ENCODE results near the gene KCNAB3. TPM values are rescaled to one million over a fixed set of nuclear protein-coding genes. Genes with fewer than 3 reads are reported as not detected.

Gene KCNAB3
- total and polyA plus RNA-seq, 9 of the 15 experiments (the other 6 are each of a cell fraction or from before 2014, with no cell fraction given), result 0.03 to 2.5 (median 1.1) TPM

DNA sequence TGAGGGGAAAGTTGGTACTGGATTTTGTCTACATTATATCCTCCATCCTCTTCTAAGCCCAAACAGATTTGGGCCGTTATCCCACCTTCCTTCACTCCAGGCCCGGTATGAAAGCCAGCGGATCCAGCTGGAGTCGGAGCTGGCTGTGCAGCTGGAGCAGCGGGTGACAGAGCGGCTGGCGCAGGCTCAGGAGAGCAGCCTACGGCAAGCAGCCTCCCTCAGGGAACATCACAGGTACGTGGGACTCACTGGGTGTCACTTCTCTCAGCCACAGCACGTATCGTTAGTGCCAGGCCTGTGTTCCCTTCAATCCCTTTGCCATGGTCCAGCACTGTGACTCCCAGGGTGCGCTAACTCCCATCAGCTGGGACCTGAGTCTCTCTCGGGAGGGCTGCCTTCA is 13.6 kb upstream of the KCNAB3 start:
- no peak overlapping the region for H3K4me2 ChIP-seq (ENCODE audit: insufficient read depth, low read length)
- no peak for DNase-seq (ENCODE audit: extremely low read depth in 1 of 4, low spot score in 3 of 4)

DNA sequence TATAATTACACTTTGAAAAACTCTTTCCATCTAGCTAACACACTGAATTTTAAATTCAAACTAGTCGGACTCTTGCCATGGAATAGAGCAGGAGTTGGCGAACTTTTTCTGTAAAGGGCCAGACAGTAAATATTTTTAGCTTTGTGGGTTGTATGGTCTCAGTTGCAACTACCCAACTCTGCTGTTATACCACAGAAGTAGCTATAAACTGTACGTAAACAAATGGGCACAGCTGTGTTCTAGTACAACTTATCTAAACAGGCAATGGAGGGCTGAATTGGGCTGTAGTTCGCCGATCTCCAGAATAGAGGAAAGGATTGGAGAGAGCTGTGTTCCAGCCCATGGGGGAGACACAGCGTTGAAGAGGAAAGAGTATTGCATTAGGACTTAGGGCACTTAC is 11.1 kb upstream of the KCNAB3 start:
- no peak overlapping the region for H2AFZ ChIP-seq (ENCODE audit: low read depth, low read length)
- ChIA-PET POLR2A (interaction anchor here (0.8 to 2.4 kb wide), 3 partner anchors 9 to 104 kb away, joined by 3 to 14 read pairs (median 5); partner anchors contain the start of genes CNTROB, KCNAB3 and TRAPPC1), CTCF (ENCODE audit: low intra/inter-chr PET ratio) (no interaction called here)
- H3K9me1 ChIP-seq (ENCODE audit: control insufficient read depth, insufficient read depth, low read length), result no peaks in the 10 kb centered on the region
- H4K20me1 ChIP-seq (replicated peaks; ENCODE audit: control insufficient read depth, insufficient read depth, low read length), result no peaks in the 10 kb centered on the region
- no TSS peak for BruUV-seq (replicated peaks)
- H3K4me3 ChIP-seq, result no peak overlapping the region
- H3K27me3 ChIP-seq (ENCODE audit: control insufficient read depth in 2 of 2, insufficient read depth in 2 of 2, low read length in 2 of 2), result no peaks in the 10 kb centered on the region
- intact Hi-C loops (cut with micrococcal nuclease), result no loop called here
- WGBS (ENCODE audit: insufficient coverage, low coverage, missing lambda C conversion rate), result 94% methylated on average over 6 of the region's 6 CpGs
- no peak for FAIRE-seq
- in situ Hi-C loops (cut with MboI), result no loop called here
- no peaks in the 10 kb centered on the region for H3K4me1 ChIP-seq (replicated peaks in 1 of 2; ENCODE audit: control insufficient read depth in 2 of 2, insufficient read depth in 2 of 2, low read length in 2 of 2)
- peaks cover 66% of the 10 kb centered on the region; the same call in 2 of the 3 replicates for H3K36me3 ChIP-seq (ENCODE audit: control insufficient read depth, insufficient read depth, low read length)
- H3K79me2 ChIP-seq (ENCODE audit: control insufficient read depth, insufficient read depth, low read length), result no peaks in the 10 kb centered on the region
- H3K9ac ChIP-seq (ENCODE audit: insufficient read depth in 1 of 2, low read depth in 2 of 2, low read length in 2 of 2), result no peak overlapping the region
- ATAC-seq, result no peak
- H3K9me3 ChIP-seq (replicated peaks; ENCODE audit: control insufficient read depth, insufficient read depth, low read depth, low read length), result no peaks in the 10 kb centered on the region
- DNase-seq (ENCODE audit: extremely low read depth in 1 of 4, low spot score in 3 of 4), result no peak
- no peak overlapping the region for H3K4me2 ChIP-seq (ENCODE audit: insufficient read depth, low read length)
- H3K27ac ChIP-seq (ENCODE audit: extremely low read depth, low read depth, low read length), result no peak overlapping the region
- TF ChIP-seq ZNF584 (CRISPR knock-in tag; IDR thresholded peaks at IDR 0.05; ENCODE audit: low read depth) (no peak), HIVEP1 (CRISPR knock-in tag; IDR thresholded peaks at IDR 0.05) (no peak), CBFA2T2 (conservative IDR thresholded peaks at IDR 0.05) (no peak), NFATC3 (IDR thresholded peaks at IDR 0.05) (no peak), ZNF778 (CRISPR knock-in tag; IDR thresholded peaks at IDR 0.05) (no peak)
- TF ChIP-seq, protein P1, sequence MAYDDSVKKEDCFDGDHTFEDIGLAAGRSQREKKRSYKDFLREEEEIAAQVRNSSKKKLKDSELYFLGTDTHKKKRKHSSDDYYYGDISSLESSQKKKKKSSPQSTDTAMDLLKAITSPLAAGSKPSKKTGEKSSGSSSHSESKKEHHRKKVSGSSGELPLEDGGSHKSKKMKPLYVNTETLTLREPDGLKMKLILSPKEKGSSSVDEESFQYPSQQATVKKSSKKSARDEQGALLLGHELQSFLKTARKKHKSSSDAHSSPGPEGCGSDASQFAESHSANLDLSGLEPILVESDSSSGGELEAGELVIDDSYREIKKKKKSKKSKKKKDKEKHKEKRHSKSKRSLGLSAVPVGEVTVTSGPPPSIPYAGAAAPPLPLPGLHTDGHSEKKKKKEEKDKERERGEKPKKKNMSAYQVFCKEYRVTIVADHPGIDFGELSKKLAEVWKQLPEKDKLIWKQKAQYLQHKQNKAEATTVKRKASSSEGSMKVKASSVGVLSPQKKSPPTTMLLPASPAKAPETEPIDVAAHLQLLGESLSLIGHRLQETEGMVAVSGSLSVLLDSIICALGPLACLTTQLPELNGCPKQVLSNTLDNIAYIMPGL (CRISPR knock-in tag; IDR thresholded peaks at IDR 0.05), result no peak
- TF ChIP-seq, protein P2, sequence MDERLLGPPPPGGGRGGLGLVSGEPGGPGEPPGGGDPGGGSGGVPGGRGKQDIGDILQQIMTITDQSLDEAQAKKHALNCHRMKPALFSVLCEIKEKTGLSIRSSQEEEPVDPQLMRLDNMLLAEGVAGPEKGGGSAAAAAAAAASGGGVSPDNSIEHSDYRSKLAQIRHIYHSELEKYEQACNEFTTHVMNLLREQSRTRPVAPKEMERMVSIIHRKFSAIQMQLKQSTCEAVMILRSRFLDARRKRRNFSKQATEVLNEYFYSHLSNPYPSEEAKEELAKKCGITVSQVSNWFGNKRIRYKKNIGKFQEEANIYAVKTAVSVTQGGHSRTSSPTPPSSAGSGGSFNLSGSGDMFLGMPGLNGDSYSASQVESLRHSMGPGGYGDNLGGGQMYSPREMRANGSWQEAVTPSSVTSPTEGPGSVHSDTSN (CRISPR knock-in tag; IDR thresholded peaks at IDR 0.05; ENCODE audit: low read depth), result no peak
- TF ChIP-seq, protein P2 (tag; conservative IDR thresholded peaks at IDR 0.05; ENCODE audit: low read depth), result no peak

More for the DNA sequence above, 13.6 kb upstream of the KCNAB3 start:
- no peak for ATAC-seq
- H3K9me1 ChIP-seq (ENCODE audit: control insufficient read depth, insufficient read depth, low read length), result no peaks in the 10 kb centered on the region
- TF ChIP-seq, protein P3, sequence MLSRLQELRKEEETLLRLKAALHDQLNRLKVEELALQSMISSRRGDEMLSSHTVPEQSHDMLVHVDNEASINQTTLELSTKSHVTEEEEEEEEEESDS (CRISPR knock-in tag; IDR thresholded peaks at IDR 0.05), result no peak
- TF ChIP-seq BDP1 (IDR thresholded peaks at IDR 0.05; ENCODE audit: insufficient read depth, insufficient read length) (no peak), RBM34 (IDR thresholded peaks at IDR 0.05; ENCODE audit: borderline replicate concordance, insufficient read depth, low read length) (no peak)
- H3K9ac ChIP-seq (ENCODE audit: insufficient read depth in 1 of 2, low read depth in 2 of 2, low read length in 2 of 2), result 0 out of 4 replicates have a peak overlapping the region, but pooled peaks of 1 of the 2 experiments have one; percentile 35
- H3K36me3 ChIP-seq (ENCODE audit: control insufficient read depth, insufficient read depth, low read length), result peaks cover 68% of the 10 kb centered on the region
- no peaks in the 10 kb centered on the region for H3K4me1 ChIP-seq (replicated peaks in 1 of 2; ENCODE audit: control insufficient read depth in 2 of 2, insufficient read depth in 2 of 2, low read length in 2 of 2)
- H3K79me2 ChIP-seq (ENCODE audit: control insufficient read depth, insufficient read depth, low read length), result no peaks in the 10 kb centered on the region
- intact Hi-C loops (cut with micrococcal nuclease), result no loop called here
- no peak overlapping the region for H2AFZ ChIP-seq (ENCODE audit: low read depth, low read length)
- no peaks in the 10 kb centered on the region for H4K20me1 ChIP-seq (replicated peaks; ENCODE audit: control insufficient read depth, insufficient read depth, low read length)
- no peak for FAIRE-seq
- no peak overlapping the region for H3K4me3 ChIP-seq
- no peaks in the 10 kb centered on the region for H3K9me3 ChIP-seq (replicated peaks; ENCODE audit: control insufficient read depth, insufficient read depth, low read depth, low read length)
- no TSS peak for BruUV-seq (replicated peaks)
- in situ Hi-C loops (cut with MboI), result no loop called here
- ChIA-PET POLR2A (interaction anchor here (0.7 to 1.3 kb wide), 2 partner anchors 12 to 39 kb away, joined by 3 read pairs; partner anchors contain the start of genes CNTROB and TRAPPC1), CTCF (ENCODE audit: low intra/inter-chr PET ratio) (no interaction called here)
- 94% methylated on average over 12 of the region's 13 CpGs for whole genome bisulfite sequencing (ENCODE audit: insufficient coverage, low coverage, missing lambda C conversion rate)
- H3K27me3 ChIP-seq (ENCODE audit: control insufficient read depth in 2 of 2, insufficient read depth in 2 of 2, low read length in 2 of 2), result no peaks in the 10 kb centered on the region
- no peak overlapping the region for H3K27ac ChIP-seq (ENCODE audit: extremely low read depth, low read depth, low read length)

Measured in K562 (cell line).